Stomach smooth muscle (tissue), 2 donors: Measurements from ENCODE around the gene BCL2.

Experiments used
- H3K27ac ChIP-seq: one replicate; pipeline ENCODE4 v1.7.0; 2013; ENCODE audit warnings: mild to moderate bottlenecking, low read length, inconsistent platforms
- H3K27me3 ChIP-seq, 2 donors: one replicate each; pipeline ENCODE4 v1.7.0; 2013; ENCODE audit warnings: low read length in 2 of 2; ENCODE audit not compliant: insufficient read depth in 2 of 2, control insufficient read depth in 1 of 2
- H3K36me3 ChIP-seq, 2 donors: one replicate each; pipeline ENCODE4 v1.7.0; 2013; ENCODE audit warnings: low read length in 2 of 2; ENCODE audit not compliant: control insufficient read depth in 2 of 2, insufficient read depth in 2 of 2
- H3K4me1 ChIP-seq: one replicate; pipeline ENCODE4 v1.7.0; 2013; ENCODE audit warnings: low read length; ENCODE audit not compliant: control insufficient read depth, insufficient read depth
- H3K4me3 ChIP-seq, 2 donors: one replicate each; pipeline ENCODE4 v1.7.0; 2013; ENCODE audit warnings: low read length in 2 of 2
- H3K9ac ChIP-seq, 2 donors: one replicate each; pipeline ENCODE4 v1.7.0; 2013; ENCODE audit warnings: low read length in 2 of 2, mild to moderate bottlenecking in 1 of 2
- H3K9me3 ChIP-seq, 2 donors: one replicate each; pipeline ENCODE4 v1.7.0; 2013; ENCODE audit warnings: low read length in 2 of 2; ENCODE audit not compliant: control insufficient read depth in 2 of 2
- donor health status: healthy.
- donor health status: Pancreatic carcinoma.

The BCL2 gene

DNA sequence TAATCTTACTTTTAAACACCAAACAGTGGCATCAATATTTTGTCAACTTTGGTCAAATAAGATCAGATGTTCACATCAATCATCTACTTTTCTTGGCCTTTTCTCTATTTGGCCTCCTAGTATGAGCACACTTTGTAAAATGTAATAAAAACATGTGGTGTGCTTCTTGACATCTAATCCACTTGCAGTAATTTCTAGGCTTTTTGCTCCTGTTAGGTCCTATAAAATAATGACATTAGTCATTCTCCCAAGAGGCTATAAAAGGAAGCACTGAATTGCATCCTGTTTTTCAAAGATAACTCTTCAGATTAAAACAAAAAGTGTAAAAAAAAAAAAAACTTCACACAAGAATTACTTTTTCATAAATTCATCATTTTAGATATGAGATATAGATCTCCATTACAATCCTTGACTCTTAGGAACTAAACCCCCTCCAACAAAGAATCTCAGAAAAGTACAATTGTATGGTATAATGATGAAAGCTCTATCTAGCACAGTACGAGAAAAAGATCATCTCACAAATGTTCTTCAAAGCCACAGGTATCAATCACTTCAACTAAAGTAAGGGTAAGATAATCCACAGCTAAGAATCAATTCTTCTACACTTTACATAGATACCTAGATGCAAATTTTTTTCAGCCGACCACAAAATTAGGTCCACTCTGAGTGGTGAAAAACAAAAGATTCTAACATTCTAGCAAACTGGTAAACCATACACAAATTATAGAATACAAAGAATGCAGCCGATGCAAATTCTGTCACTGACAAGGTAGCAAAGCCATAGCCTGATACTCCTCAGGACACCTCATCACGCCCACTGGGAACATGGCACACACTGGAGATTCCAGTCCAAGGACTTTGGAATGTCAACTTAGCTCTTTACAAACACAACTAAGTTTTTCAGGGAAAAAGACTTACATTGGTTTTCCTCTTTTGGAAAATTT, 2.7 kb downstream of the BCL2 start:
- H3K9me3 ChIP-seq: no peaks in the 10 kb centered on the region
- H3K9ac ChIP-seq: peak overlapping the region; percentile 78 to 86
- peak overlapping the region; percentile 31 for H3K27ac ChIP-seq
- peaks cover 28% of the 10 kb centered on the region for H3K4me1 ChIP-seq
- no peaks in the 10 kb centered on the region for H3K27me3 ChIP-seq
- no peaks in the 10 kb centered on the region for H3K36me3 ChIP-seq
- peak overlapping the region; percentile 89 to 91 for H3K4me3 ChIP-seq

DNA sequence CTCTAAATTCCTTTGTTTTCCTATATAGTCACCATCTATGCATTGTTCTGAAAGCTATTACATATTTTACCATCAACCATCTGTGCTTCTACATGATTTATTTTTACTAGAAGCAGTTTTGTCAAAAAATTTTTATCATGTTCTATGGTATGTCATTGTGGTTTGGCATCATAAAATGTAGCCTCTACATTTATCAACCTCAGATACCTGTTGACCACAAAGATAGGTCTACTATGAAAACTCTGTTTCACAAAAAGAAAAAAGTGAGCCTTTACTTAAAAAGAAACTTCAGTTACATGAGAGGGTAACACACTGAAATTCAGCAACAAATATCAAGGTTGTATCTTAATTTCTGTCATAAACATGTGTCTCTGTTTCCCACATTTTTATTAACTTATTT, 3.7 kb downstream of the BCL2 start:
- Histone ChIP-seq H3K4me1 (peaks cover 26% of the 10 kb centered on the region), H3K4me3 (no peak overlapping the region)

DNA sequence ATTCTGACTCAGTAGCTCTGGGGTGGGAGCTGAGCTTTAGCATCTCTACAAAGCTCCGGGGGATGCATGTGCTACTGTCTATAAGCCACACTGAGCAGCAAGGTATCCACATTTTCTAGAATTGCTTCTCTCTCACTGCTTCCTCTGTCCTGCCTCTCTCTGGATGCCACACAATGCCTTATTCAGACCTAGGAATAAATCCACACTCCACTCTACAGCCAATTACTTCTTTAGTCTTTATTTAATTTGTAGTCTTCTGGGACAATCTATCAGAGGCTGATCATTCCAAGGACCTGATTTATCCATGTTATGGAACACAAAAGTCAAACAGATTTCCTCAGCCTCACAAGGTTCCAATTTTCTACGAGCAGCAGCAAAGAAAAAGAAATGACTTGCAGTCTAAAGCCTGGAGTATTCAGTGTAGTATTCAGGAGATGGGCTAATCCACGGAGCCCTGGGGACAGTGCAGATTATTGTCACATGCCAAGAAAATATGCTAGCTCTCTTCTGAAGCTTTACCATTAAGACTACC, 4.4 kb downstream of the BCL2 start:
- no peaks in the 10 kb centered on the region for H3K27me3 ChIP-seq
- H3K36me3 ChIP-seq: no peaks in the 10 kb centered on the region
- H3K9ac ChIP-seq: peak overlapping the region in 1 of 2 donors; percentile 24
- H3K9me3 ChIP-seq: no peaks in the 10 kb centered on the region
- peaks cover 22% of the 10 kb centered on the region for H3K4me1 ChIP-seq
- peak overlapping the region; percentile 9 to 21 for H3K4me3 ChIP-seq
- peak overlapping the region; percentile 0 for H3K27ac ChIP-seq

More for the DNA sequence above, 3.7 kb downstream of the BCL2 start:
- no peaks in the 10 kb centered on the region for H3K9me3 ChIP-seq
- no peak overlapping the region for H3K27ac ChIP-seq
- H3K9ac ChIP-seq: no peak overlapping the region
- no peaks in the 10 kb centered on the region for H3K27me3 ChIP-seq
- no peaks in the 10 kb centered on the region for H3K36me3 ChIP-seq

DNA sequence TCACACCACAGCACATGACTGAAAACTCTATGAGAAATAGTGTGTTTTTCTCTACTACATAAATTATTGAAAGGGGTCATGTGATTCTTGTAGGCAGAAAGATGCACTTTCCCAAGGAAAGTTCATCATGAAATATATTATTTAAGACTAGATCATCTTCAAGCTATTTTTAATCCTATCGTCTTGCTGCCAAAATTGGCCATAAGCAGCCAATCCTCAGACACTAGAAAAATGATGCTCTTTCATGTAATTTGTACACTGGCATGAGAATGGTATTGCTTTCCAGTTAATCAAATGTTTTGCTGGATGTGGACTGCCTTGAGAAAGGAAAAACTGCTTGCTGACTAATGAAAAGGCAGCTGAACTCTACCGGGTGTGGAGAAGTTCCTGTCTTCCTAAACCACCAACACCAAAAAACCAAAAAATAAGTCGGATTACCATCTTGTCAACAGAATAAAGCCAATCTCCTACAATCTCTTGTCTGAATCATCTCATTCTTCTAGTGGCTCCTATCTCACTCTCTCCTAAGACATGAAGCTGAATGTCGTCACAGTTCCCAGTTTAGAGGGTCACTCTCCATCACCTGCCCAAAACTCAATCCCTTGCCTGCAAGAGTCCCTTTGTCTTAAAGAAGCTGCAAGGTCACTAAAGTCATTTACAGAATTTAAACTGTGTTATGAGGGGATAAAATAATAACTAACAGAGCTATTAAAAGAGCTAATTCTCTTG, 5.3 kb downstream of the BCL2 start:
- H3K4me3 ChIP-seq: peak overlapping the region in 1 of 2 donors; percentile 9
- no peaks in the 10 kb centered on the region for H3K27me3 ChIP-seq
- H3K9me3 ChIP-seq: no peaks in the 10 kb centered on the region
- H3K9ac ChIP-seq: no peak overlapping the region
- no peak overlapping the region for H3K27ac ChIP-seq
- peaks cover 22% of the 10 kb centered on the region for H3K4me1 ChIP-seq
- H3K36me3 ChIP-seq: no peaks in the 10 kb centered on the region

DNA sequence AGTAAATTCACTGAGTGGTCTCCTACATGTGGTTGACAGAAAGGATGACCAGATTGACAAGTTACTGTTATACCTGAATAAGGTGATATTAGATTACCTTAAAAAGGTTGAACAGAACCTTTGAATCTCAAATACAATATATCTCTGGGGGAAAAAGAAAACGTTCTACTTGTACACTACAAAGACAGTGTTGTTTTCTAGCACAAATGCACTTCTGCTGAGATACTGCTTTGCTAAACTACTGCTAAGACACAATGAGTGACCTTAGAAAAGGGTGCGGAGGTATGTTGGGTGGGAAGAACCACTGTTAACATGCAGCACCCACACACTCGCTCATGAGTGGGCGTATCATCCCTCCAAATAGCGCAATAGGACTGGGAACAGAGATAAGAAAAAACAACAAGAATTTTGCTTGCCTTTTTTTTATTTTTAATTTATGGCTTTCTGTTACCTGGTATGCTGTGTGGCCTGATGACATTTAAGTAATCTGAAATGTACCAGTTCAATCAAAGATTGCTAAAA, 6.1 kb downstream of the BCL2 start:
- Histone ChIP-seq H3K9me3 (no peaks in the 10 kb centered on the region), H3K4me3 (no peak overlapping the region), H3K9ac (no peak overlapping the region), H3K27ac (no peak overlapping the region), H3K36me3 (no peaks in the 10 kb centered on the region), H3K4me1 (peaks cover 20% of the 10 kb centered on the region), H3K27me3 (no peaks in the 10 kb centered on the region)

GRCh38 chr18:63312737-63313395, 6.7 kb downstream of the BCL2 start:
- Histone ChIP-seq H3K9me3 (no peaks in the 10 kb centered on the region), H3K9ac (no peak overlapping the region), H3K4me1 (peaks cover 17% of the 10 kb centered on the region), H3K36me3 (no peaks in the 10 kb centered on the region), H3K27ac (no peak overlapping the region), H3K27me3 (no peaks in the 10 kb centered on the region), H3K4me3 (no peak overlapping the region)

- Histone ChIP-seq H3K9me3 (no peaks in the 10 kb centered on the region), H3K4me1 (peaks cover 11% of the 10 kb centered on the region), H3K4me3 (no peak overlapping the region), H3K9ac (no peak overlapping the region), H3K27me3 (no peaks in the 10 kb centered on the region), H3K36me3 (no peaks in the 10 kb centered on the region), H3K27ac (no peak overlapping the region)
Measured at GRCh38 chr18:63312019-63312409, 7.6 kb downstream of the BCL2 start.

- H3K36me3 ChIP-seq: no peaks in the 10 kb centered on the region
- no peak overlapping the region for H3K27ac ChIP-seq
- no peak overlapping the region for H3K4me3 ChIP-seq
- H3K9me3 ChIP-seq: no peaks in the 10 kb centered on the region
- peaks cover 11% of the 10 kb centered on the region for H3K4me1 ChIP-seq
- H3K27me3 ChIP-seq: no peaks in the 10 kb centered on the region
- no peak overlapping the region for H3K9ac ChIP-seq
Measured at GRCh38 chr18:63311118-63312018, 8.2 kb downstream of the BCL2 start.

DNA sequence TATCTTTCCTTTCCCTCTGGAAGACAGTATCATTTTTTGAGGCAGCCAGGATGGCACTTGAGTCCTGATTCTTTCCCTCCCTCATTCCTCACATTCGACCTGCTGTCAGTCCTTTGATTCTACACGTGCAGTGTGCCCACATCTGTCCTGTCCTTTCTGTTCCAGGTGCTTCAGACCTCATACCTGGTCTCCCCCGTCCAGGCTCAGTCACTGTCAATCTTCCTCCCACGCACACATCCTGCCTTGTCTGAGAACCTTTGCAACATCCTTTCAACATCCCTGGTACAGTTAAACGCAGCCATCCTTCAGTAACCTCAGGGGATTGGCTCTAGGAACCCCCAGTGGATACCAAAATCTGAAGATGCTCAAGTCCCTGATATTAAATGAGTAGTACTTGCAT, 10.1 kb downstream of the BCL2 start:
- Histone ChIP-seq H3K9me3 (no peaks in the 10 kb centered on the region), H3K9ac (no peak overlapping the region), H3K27me3 (no peaks in the 10 kb centered on the region), H3K4me3 (no peak overlapping the region), H3K27ac (no peak overlapping the region), H3K4me1 (peaks cover 6% of the 10 kb centered on the region), H3K36me3 (no peaks in the 10 kb centered on the region)
